HG03280 (cell line): Measurements from ENCODE around the gene CCHCR1.
"Not testable (repeated sequence)": the region's sequence is repeated elsewhere in the genome, so short reads cannot be mapped to it uniquely, and the experiment has no call there.

Source experiments
- ATAC-seq: cut with Tn5 transposase; IDR thresholded peaks from one replicate; pipeline ENCODE4 v1.9.1; 2021; ENCODE audit warnings: mild to moderate bottlenecking, moderate library complexity; ENCODE audit not compliant: unreplicated experiment

Gene CCHCR1

DNA sequence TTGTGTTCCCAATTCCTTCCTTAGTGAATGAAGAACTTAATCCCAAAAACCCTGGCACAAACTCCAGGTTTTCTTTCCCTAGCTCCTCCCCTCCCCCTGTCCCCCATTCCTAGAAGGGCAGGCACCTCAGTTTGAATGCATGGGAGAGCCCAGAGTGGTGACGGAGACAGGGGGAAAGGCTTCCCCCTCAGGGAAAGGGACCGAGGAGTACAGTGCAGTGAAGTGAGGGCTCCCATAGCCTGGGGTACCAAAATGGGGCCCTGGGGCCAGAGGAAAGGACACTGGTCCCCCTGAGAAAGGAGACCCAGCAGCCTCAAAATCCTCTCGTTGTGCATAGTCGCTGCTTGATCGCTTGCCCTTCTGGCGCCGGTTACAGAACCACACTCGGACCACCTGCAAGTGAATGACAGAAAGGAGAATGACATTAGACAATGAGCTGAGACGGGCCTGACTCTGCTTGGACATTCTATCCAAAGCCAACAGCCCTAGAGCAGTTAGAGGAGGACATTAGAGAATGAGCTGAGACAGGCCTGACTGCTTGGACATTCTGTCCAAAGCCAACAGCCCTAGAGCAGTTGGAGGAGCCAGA lies 7.0 kb upstream of the CCHCR1 start:
- not testable (repeated sequence) for ATAC-seq

DNA sequence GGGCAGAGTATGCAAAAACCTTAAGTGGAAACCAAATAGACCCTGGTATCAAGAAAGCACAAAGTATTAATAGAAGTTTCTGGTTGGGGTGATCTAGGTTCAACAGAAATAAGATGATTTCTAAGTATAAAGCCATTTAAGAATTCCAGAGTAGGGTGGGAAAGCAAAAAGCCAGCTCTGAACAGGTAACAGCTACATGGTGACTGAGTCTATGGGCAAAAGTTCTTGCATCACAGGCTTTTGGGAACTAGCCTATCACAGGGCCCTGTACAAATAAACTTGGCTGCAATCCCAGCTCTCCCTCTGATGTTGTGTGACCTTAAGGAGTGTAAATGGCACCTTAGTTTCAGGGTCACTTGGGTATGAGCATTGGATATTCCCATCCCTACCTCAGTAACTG lies 6.3 kb upstream of the CCHCR1 start:
- ATAC-seq: no peak

DNA sequence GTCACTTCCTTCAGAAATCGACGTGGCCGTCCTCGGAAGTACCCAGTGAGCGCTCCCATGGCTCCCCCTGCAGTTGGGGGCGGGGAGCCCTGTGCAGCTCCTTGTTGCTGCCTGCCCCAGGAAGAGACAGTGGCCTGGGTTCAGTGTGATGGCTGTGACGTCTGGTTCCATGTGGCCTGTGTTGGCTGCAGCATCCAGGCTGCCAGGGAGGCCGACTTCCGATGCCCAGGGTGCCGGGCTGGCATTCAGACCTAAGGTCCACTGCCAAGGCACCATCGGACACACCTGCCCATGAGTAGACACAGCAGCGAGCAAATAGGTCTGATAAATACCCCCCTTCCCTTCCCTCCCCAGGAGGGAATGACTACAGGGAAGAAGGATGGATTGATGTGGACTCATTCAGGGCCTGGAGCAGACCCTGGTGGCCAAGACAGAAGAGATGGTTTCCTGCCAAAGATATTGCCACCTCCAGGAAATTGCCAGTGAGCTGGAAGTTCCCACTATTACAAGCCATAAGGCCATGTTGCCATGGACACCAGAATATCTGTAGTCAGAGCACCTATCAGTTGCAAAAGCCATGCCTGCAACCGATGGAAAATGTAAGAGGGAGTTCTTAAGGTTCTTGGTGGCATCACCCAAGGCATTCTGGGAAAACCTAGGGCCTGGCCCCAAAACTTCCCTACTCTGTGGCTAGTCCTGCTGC lies 5.0 kb upstream of the CCHCR1 start:
- ATAC-seq: no peak

DNA sequence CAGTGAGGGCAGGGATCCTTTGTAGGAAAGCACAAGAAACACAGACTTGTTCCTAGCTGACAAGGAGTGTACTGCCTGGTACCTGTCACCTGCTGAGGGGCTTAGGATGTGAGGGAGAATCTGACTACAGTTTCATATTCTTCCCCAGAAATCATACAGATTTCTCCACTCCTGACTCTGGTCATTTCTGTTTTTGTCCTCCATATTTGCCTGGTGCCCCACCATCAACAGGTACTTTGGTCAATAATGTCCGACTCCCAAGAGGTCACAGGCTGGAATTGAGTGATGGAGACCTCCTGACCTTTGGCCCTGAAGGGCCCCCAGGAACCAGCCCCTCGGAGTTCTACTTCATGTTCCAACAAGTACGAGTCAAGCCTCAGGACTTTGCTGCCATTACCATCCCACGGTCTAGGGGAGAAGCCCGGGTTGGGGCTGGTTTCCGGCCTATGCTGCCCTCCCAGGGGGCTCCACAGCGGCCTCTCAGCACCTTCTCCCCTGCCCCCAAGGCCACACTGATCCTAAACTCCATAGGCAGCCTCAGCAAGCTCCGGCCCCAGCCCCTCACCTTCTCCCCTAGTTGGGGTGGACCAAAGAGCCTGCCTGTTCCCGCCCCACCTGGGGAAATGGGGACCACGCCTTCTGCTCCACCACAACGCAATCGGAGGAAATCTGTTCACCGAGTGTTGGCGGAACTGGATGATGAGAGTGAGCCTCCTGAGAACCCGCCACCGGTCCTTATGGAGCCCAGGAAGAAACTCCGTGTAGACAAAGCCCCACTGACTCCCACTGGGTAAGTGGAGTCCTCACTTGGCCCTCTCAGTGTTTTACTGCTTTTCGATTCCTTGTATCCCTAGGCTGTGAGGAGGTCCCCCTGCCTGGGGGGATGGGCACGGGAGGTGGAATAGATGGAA lies 3.9 kb upstream of the CCHCR1 start:
- ATAC-seq: no peak

DNA sequence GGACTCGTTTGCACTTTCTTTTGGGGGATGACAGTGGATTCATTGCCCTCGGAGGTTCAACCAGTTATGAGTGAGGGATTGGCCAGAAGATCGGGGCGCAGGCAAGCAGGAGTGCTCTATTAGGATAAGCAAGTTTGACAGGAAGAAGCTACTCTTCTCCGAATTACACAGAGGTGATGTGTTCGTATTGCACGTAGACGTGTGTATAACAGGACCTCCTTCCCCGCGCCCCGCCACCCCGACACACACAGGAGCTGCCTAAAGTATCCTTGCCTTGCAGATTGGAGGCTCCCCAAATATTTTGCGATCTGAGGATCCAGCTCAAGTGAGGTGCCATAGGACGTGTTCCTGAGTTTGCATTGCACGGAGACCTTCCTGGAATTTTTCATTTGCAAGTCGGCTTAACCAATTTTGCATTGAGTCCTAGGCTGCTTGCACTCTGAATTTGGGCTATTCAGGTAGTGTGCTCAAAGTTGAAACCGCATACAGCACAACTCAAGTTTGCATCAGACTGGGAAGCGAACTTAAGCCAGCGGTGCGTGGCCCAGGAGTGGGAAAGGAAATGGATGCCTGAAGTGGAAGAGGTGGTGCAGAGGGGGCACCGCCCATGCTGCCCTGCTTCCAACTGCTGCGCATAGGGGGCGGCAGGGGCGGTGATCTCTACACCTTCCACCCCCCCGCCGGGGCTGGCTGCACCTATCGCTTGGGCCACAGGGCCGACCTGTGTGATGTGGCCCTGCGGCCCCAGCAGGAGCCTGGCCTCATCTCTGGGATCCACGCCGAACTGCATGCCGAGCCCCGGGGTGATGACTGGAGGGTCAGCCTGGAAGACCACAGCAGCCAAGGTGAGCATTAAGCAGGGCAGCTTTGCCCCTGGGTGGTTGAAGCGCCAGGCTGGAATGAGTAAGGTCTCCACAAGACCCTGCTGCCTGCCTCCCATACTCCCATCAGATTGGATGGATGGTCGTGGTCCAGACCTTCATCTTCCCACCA lies 1.6 kb upstream of the CCHCR1 start:
- no peak for ATAC-seq

DNA sequence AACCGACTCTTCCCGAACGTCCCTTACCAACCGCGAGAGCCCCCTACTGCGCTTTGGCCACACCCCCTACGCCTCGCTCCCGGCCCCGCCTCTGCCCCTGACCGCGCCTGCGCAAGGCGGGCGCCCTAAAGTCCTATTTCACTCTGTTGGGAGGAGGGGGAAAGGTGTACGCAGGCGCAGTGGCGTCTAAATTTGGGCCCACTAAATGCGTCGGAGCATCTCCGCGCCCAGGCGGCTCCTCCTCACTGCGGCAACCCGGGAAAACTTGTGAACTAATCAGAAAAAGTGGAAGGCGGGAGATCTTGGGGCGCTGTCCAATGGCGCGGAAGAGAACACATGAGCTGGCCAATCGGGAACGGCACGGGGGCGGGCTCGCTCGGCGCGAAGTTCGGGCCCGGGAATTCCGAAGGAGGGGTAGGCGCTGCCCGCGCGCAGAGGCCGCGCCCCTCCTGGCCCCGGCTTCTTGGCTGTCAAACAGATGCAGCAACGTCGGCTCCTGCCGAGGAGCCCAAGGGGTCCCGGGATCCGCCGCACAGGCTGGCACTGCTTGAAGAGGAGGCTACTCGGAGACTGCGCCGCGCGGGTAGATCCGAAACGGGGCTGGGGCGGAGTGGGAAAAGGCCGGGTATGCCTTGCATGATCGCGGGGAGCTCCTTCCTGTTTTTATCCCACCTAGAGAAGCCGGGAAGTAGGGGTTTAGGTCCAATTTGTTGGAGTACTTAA lies 699 bp upstream of the CCHCR1 start, which contains the start of gene TCF19:
TSS of gene TCF19 (plus strand) at position 450 of the 723 bp plus-strand sequence. CDS start 881 bp downstream, outside the sequence.
- ATAC-seq: peak; percentile 89

DNA sequence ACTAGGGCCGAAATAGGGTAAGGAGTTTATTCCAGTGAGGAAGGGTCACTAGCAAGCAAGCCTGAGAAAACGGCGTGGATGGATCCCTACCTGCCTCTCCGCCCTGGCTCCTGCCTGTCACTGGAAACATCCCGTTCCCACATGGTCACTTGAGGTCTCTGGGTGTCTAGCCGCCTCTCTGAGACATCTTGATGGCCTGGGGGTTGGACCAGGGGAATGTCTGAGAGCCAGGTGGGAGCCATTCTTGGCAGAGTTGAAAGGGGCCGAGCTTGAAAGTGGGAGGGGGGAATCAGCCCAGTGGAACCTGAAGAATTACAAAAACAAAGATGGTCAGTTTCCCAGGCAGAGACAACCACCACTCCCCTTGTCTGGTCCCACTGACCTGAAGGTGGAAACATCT lies 961 bp downstream of the CCHCR1 start:
- ATAC-seq: no peak

DNA sequence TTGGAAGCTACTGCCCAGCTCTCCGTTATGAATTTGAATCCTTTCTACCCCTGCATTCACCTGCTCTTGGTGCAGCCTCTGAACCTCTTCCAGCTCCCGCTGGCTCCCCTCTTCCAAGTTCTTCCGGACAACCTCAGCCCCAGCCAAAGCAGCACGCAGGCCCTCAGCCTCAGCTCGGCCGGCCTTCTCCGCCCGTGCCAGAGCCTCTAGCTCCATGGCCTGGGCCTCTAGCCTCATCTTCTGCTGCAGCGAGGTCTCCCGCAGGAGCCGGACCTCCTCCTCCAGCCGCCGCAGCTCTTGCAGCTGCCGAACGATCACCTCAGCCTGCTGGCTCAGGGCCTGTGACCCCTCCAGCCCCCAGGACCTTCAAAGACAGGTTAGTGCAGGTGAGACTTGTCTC lies 3.2 kb downstream of the CCHCR1 start:
- ATAC-seq: no peak

DNA sequence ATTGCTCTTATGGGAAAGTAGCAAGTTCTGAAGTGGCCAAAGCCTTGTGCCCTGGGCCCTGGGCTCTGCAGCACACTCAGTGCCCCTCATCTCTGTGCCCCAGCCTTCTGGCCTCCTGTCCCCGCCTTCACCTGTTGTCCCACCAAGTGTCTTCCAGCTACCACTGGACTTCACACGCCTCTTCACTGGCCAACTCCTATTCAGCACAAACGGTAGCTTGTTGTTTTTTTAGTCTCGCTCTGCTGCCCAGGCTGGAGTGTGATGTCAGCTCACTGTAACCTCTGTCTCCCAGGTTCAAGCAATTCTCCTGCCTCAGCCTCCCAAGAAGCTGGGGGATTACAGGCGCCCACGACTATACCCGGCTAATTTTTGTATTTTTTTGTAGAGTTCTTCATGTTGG lies 4.8 kb downstream of the CCHCR1 start:
- ATAC-seq: no peak

DNA sequence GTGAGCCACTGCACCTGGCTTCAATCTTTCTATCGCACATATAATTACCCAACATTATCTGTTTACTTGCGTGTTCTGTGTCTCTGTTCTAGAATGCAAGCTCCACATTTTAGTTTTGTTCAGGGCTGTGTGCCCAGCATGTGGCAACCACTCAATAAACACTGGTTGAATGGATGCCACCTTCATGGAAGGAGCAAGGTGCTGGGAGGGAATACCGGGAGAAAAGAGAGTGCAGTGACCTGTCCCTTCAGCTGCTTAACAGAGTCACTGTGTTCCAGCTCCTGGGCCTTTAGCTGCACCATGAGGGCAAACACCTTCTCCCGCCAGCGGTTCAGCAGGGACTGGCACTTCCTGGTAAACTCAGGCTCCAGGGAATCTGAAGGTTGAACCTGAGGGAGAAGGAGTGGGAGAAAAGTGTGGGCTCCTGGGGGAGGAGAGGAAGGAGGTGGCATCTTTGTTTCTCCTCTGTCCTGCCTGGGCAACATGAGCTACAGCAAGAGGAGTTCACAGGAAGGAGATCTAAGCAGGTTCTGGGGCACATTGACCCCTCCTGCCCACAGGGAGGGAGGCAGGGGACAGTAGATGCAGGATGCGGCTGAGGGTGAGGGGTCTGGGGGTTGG lies 7.7 kb downstream of the CCHCR1 start:
- no peak for ATAC-seq

DNA sequence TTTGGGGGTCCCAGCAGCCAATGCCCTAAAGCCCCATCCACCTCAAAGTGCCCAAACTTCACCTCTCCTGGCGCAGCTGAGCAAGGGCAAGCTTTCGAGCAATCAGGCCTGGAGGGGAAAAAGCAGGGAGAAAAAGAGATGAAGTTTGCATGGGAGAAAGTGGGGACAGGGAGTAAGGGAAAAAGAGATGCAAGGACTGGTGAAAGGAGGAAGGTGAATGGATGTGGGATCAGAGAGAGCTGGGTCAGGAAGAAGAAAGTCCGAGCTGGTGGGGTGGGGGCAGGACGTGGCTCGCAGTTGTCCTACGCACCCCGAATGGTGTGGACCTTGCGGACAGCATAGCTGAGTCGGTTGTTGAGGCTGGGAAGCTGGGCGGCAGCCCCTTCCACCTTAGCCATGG lies 12.2 kb downstream of the CCHCR1 start:
- ATAC-seq: no peak

DNA sequence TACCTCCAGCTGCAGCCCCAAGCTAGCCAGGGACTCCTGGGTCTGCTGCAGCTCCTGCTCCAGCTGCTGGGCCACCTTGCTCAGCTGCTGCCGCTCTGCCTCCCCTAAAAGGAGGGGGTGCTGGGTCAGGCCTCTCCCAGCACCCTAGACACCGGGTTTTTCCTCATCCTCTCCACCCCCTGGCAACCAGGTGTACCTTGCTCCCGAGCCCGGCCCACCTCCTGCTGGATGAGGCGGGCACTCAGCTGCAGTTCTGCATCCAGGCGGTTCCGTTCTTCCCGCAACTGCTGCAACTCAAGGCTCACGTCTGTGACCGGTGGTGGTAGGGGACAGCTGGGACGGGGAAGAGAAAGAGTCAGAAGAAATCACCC lies 12.6 kb downstream of the CCHCR1 start:
- no peak for ATAC-seq

DNA sequence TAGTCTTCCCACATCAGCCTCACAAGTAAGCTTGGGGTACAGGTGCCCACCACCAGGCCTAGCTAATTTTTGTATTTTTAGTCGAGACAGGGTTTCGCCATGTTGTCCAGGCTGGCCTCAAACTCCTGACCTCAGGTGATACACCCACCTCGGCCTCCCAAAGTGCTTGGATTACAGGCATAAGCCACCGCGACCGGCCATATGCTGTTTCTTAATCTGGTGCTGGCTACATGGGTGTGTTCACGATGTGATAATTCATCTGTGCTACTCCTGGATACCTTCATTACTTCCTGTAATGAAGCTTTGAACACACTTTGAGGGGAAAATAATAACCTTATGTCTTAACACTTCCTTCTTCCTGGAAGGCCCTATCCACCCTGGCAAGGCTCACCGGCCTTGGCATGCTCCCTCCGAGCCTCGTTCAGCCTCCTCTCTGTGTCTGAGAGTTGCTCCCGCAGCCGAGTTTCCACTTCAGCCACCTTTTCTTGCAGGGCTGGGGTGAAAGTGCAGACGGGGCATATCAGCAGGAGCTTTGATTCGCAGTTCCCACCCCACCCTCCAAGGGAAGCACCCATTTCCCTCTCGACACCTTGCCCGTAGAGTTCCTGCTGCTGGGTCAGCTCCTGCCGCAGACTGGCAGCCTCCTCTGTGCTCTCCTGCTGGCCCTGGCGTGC lies 13.2 kb downstream of the CCHCR1 start:
- ATAC-seq: no peak

DNA sequence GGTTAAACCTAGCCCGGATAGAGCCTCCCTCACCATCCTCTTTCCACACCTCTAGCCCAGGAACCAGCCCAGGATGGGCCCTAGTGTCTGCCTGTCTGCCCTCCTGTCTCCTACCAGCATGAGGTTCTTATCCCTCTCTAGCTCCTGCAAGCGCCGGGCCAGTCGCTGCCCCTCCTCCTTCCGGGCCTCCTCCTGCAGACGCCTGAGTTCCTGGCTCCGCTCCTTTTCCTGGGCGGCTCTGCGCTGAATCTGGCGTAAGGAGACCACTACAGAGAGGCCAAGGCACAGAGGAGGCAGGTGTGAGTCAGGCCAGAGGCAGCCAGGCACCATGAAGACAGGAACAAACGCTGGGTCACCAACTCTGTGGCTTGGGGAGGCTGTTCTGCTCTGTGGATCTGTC lies 14.5 kb downstream of the CCHCR1 start:
- ATAC-seq: no peak

DNA sequence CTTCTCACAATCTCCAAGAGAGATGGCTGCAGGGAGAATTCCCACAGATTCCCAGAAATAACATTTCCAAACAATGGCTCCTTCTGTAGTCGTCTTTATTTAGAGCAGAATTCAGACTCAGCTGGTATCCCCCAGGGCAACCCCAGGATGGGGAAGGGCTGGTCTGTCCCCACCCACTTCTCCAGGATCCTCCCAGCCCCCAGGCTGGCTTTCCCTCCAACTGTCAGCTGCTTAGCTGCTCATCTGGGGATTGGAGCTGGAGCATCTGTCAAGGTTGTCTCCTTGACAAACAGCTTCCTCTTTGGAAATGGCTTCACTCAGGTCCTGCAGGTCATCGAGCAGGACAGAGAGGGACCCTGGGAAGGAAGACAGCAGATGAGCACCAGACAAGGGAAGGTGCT lies 15.2 kb downstream of the CCHCR1 start:
- ATAC-seq: no peak

DNA sequence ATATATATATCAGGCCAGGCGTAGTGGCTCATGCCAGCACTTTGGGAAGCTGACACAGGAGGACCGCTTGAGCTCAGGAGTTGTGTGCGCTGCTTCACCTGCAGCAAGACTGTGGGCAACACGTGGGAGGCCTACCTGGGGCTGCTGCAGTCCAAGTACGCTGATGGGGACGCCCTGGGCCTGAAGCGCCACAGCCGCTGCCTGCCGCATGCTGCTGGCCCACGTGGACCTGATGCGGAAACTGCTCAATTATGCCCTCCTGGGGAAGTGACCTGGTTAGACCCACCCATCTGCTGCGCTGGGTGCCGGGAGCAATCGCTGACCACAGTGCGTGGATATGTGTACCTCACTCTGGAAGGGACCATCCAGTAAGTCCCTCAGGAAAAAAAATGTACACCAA lies 17.0 kb downstream of the CCHCR1 start:
- ATAC-seq: no peak

DNA sequence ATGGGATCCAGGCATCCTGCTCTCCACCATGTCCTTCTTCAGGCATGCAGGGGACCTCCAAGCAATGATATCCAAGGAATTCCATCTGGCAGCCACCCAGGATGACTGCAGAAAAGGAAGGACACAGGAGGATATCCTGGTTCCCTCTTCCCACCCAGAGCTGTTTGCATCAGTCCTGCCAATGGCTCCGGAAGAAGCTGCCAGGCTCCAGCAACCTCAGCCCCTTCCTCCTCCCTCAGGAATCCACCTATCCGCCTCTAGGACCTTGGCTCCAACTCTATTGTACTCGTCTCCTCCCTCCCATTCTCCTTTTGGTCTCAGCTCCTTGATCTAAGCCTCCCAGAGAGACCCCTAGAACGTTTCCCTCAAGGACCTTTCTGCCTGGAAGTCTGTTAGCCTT lies 18.0 kb downstream of the CCHCR1 start:
- ATAC-seq: no peak

DNA sequence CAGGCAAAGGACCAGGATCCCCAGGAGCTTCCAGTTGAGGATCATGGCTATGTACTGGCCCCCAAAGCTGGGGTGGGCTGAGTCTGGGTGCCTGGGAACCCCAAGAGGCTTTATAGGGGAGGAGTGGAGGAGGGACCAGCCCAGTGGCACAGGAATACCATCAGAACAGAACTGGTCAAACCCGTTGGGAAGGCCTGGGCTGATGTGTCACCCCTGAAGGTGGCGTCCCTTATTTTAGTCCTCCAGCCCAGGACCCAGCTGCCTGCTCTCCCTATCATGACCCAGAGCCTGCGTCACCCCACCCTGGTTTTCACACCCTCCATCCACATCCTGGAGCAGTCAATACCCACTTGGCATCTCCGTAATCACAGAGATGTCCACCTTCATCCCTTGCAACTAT lies 18.6 kb downstream of the CCHCR1 start, which contains the start of gene PSORS1C2:
TSS of gene PSORS1C2 (minus strand) at position 85 of the 400 bp plus-strand sequence. CDS start at position 45, 40 bp downstream.
- ATAC-seq: no peak

DNA sequence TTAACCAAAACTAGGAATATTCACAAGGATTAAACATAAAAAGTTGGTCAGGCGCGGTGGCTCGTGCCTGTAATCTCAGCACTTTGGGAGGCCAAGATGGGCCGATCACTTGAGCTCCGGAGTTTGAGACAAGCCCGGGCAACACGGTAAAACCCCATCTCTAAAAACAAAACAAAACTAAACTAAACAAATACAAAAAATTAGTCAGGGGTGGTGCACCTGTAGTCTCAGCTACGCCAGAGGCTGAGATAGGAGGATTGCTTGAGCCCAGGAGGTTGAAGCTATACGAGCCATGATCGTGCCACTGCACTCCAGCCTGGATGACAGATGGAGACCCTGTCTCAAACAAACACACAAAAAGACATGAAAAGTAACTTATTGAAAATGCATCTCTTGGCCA lies 21.9 kb downstream of the CCHCR1 start:
- ATAC-seq: no peak
